ENCODE measurements around the gene ELMO3. TPM values are rescaled to one million over a fixed set of nuclear protein-coding genes. Genes with fewer than 3 reads are reported as not detected.

ELMO3 gene
- total RNA-seq, 6 donors from 2014 or later = 17.4 to 26.2 (median 24.4) TPM

DNA sequence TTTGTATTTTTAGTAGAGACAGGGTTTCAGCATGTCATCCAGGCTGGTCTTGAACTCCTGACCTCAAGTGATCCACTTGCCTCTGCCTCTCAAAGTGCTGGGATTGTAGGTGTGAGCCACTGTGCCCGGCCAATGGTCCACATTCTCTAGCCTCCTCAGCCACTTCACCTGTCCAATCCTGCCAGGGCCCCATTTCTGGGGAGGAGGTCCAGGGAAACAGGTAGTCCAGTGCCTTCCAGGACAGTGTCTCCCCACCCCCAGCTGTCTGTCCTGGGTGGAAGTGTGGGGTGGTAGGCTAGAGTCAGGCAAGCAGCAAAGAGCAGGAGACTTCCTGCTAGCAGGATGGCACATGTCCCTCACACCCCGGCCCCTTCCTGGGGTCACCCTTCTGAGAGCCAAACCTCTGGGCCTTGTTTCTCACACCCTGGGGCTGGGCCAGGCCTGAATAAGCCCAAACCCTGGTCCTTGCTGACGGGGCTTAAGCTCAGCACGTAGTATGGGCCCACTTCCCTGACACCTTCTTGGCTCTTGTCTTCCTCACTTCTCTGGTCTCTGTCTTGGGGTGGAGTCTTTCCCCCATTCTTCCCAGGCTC is 43.3 kb downstream of the ELMO3 start:
- peak; percentile 76 to 88 for TF ChIP-seq POLR2AphosphoS5 (IDR thresholded peaks at IDR 0.05)
- TF ChIP-seq EP300 (IDR thresholded peaks at IDR 0.05) = peak in 1 of 4 donors; percentile 67
- no peak for TF ChIP-seq POLR2A (IDR thresholded peaks at IDR 0.05)
- TF ChIP-seq, protein P1, sequence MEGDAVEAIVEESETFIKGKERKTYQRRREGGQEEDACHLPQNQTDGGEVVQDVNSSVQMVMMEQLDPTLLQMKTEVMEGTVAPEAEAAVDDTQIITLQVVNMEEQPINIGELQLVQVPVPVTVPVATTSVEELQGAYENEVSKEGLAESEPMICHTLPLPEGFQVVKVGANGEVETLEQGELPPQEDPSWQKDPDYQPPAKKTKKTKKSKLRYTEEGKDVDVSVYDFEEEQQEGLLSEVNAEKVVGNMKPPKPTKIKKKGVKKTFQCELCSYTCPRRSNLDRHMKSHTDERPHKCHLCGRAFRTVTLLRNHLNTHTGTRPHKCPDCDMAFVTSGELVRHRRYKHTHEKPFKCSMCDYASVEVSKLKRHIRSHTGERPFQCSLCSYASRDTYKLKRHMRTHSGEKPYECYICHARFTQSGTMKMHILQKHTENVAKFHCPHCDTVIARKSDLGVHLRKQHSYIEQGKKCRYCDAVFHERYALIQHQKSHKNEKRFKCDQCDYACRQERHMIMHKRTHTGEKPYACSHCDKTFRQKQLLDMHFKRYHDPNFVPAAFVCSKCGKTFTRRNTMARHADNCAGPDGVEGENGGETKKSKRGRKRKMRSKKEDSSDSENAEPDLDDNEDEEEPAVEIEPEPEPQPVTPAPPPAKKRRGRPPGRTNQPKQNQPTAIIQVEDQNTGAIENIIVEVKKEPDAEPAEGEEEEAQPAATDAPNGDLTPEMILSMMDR (IDR thresholded peaks at IDR 0.05) = no peak

DNA sequence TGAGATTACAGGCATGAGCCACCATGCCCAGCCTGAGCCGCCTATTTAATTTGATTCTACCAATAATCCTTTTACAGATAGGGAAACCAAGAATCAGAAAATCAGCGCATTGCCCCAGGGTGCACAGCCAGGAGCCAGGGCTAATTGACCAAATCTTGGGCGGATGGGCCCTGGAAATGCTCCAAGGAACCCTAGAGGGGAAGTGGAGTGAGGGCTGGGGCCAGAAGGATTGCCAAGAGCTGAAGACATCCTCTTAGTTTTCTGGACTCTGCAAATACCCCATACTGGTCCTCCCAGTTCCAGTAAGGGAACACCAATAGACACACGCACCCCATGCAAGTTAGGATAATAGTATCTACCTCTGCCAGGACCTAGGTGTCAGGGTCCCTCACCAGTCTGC is 44.5 kb downstream of the ELMO3 start:
- no peak for ATAC-seq (ENCODE audit: low FRiP score in 2 of 2)
- Histone ChIP-seq H3K27ac (peak overlapping the region; percentile 93 to 96 (median 95)), H3K36me3 (peaks cover 5 to 15% (median 9%) of the 10 kb centered on the region in 4 donors), H3K9me3 (no peaks in the 10 kb centered on the region), H3K4me3 (peak overlapping the region in 2 of 4 donors; percentile 2 to 60), H3K27me3 (no peaks in the 10 kb centered on the region), H3K4me1 (peaks cover 75 to 86% (median 81%) of the 10 kb centered on the region in 4 donors)
- TF ChIP-seq POLR2A (IDR thresholded peaks at IDR 0.05) = no peak
- no peak for TF ChIP-seq POLR2AphosphoS5 (IDR thresholded peaks at IDR 0.05)
- no peak for TF ChIP-seq EP300 (IDR thresholded peaks at IDR 0.05)
- TF ChIP-seq, protein P1 (IDR thresholded peaks at IDR 0.05) = no peak
- peak in 1 of 2 donors; percentile 56 for DNase-seq
- WGBS, 2 donors = 36 to 51% methylated on average over 4 of the region's 4 CpGs

More for the DNA sequence above, 43.3 kb downstream of the ELMO3 start:
- ATAC-seq (ENCODE audit: low FRiP score in 2 of 2) = no peak
- Histone ChIP-seq H3K9me3 (no peaks in the 10 kb centered on the region), H3K4me3 (no peak overlapping the region), H3K27ac (peak overlapping the region; percentile 93 to 96 (median 95)), H3K27me3 (no peaks in the 10 kb centered on the region), H3K36me3 (peaks cover 14 to 28% (median 21%) of the 10 kb centered on the region in 4 donors), H3K4me1 (peaks cover 66 to 84% (median 72%) of the 10 kb centered on the region in 4 donors)
- WGBS, 2 donors = 54% methylated on average over 4 of the region's 4 CpGs
- peak in 1 of 2 donors; percentile 49 for DNase-seq

DNA sequence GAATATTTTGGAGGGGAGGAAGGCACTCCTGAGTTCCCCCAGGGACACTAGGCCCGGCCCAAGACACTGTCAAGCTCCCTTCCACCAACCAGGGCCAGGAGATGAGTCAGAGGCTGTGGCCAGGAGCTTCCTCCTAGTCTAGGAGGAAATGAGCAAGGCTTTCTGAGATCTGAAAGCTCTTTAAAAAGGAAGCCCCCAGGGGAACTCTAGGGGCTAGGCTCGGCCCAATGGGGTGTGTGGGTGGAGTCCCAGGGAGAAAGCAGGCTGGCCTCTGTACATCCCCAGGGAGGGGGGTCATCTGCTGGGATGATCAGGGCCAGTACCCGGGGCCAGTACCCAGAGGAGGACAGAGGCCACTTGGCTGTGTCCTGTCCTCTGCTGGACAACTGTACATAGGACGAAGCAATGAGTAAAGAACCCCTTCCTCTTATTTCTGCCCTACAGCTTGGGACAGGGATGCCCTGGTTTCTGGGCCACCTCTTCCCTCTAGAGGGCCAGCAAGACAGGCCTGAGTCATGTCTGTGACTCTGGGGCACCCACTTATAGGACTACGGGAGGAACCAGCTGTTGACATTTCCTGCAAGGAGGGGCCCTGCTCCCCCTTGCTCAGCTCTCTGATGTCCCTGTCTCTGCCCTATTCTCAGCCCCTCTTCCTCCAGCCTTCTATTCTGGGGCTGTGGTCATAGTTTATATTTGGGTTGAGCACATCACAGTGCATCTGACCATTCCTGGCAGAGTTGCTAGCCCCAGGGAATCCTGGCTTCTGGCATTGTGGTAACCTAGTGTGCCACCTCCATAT is 45.7 kb downstream of the ELMO3 start:
- peak overlapping the region in 2 of 4 donors; percentile 60 to 95 for H3K4me3 ChIP-seq
- ATAC-seq (ENCODE audit: low FRiP score in 2 of 2) = peak; percentile 8 to 50

DNA sequence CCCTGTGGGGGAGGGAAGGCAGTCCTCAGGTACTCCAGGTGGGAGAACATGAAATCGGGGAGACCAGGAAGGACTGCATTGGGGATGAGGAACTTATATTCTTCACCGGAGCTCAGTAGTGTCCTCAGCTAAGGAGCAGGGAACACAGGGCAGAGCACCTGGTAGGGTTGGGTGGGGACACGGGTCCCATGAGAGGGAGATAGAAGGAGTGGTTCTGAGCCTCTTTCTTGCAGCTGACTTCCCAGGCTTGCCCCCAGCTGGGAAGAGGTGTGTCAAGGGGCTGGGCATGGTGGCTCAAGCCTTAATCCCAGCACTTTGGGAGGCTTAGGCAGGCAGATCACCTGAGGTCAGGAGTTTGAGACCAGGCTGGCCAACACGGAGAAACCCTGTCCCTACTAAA is 46.3 kb downstream of the ELMO3 start:
- no peaks in the 10 kb centered on the region for H3K36me3 ChIP-seq
- 50 to 51% methylated on average over 4 of the region's 4 CpGs for WGBS, 2 donors
- peak overlapping the region; percentile 93 to 96 (median 95) for H3K27ac ChIP-seq
- H3K4me1 ChIP-seq = peaks cover 73 to 80% (median 77%) of the 10 kb centered on the region in 4 donors
- ATAC-seq (ENCODE audit: low FRiP score in 2 of 2) = no peak
- no peaks in the 10 kb centered on the region for H3K9me3 ChIP-seq
- TF ChIP-seq EP300 (IDR thresholded peaks at IDR 0.05) = no peak
- DNase-seq = peak in 1 of 2 donors; percentile 42
- H3K27me3 ChIP-seq = peaks cover 0 to 6% (median 3%) of the 10 kb centered on the region in 4 donors
- H3K4me3 ChIP-seq = peak overlapping the region in 3 of 4 donors; percentile 60 to 99 (median 95)

More for the DNA sequence above, 45.7 kb downstream of the ELMO3 start:
- peaks cover 0 to 6% (median 3%) of the 10 kb centered on the region in 4 donors for H3K27me3 ChIP-seq
- DNase-seq = peak in 1 of 2 donors; percentile 90
- H3K4me1 ChIP-seq = peaks cover 79 to 86% (median 83%) of the 10 kb centered on the region in 4 donors
- TF ChIP-seq POLR2A (IDR thresholded peaks at IDR 0.05) (peak in 1 of 4 donors; percentile 35), POLR2AphosphoS5 (IDR thresholded peaks at IDR 0.05) (peak; percentile 49 to 61), EP300 (IDR thresholded peaks at IDR 0.05) (no peak)
- TF ChIP-seq, protein P1 (IDR thresholded peaks at IDR 0.05) = peak in 2 of 6 experiments; percentile 5 to 35
- peaks cover 0 to 4% (median 0%) of the 10 kb centered on the region in 4 donors for H3K36me3 ChIP-seq
- H3K27ac ChIP-seq = peak overlapping the region; percentile 93 to 96 (median 95)
- 12 to 14% methylated on average over 3 to 4 of the region's 5 CpGs for WGBS, 2 donors
- no peaks in the 10 kb centered on the region for H3K9me3 ChIP-seq

DNA sequence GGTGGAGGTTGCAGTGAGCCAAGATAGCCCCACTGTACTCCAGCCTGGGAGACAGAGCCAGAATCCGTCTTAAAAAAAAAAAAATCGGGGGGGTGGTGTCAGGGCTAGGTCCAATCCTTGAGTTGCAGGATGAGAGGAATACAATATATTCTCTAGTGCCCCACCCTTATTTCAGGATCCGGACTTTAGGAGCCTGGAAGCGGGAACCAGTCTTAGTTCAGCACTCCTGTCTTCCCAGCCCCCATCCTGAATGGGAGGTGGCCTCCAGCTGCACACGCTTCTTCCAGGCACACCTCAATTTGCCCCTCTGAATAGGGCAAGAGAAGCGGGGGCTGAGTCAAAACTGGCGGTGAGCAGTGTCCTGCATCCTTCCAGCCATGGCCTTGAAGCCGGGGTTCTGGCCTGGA is 46.7 kb downstream of the ELMO3 start:
- DNase-seq = no peak
- Histone ChIP-seq H3K27ac (peak overlapping the region; percentile 93 to 96 (median 95)), H3K36me3 (no peaks in the 10 kb centered on the region), H3K4me1 (peaks cover 68 to 75% (median 72%) of the 10 kb centered on the region in 4 donors), H3K27me3 (peaks cover 0 to 6% (median 3%) of the 10 kb centered on the region in 4 donors), H3K9me3 (no peaks in the 10 kb centered on the region), H3K4me3 (peak overlapping the region; percentile 60 to 99 (median 94))
- WGBS, 2 donors = 16 to 23% methylated on average over 5 to 8 of the region's 8 CpGs
- no peak for ATAC-seq (ENCODE audit: low FRiP score in 2 of 2)
- TF ChIP-seq EP300 (IDR thresholded peaks at IDR 0.05) (no peak), POLR2AphosphoS5 (IDR thresholded peaks at IDR 0.05) (no peak), POLR2A (IDR thresholded peaks at IDR 0.05) (no peak)
- TF ChIP-seq, protein P1 (IDR thresholded peaks at IDR 0.05) = no peak

Measured in upper lobe of left lung (tissue), 6 donors.